HL-60 (cell line): ENCODE results near the gene SERTM1.

Experiments
- DNase-seq, 2 experiments: peaks; one replicate each; pipeline ENCODE4 v3.0.0-alpha.2; 2010 to 2020; ENCODE audit warnings: low read depth in 1 of 2, low spot score in 1 of 2
- H3K27ac ChIP-seq: fragments of 250-450 bp; sonication (Bioruptor Pico); replicated peaks from 2 replicates; pipeline ENCODE4 v1.5.1; 2020; ENCODE audit warnings: mild to moderate bottlenecking, moderate library complexity
- H3K27me3 ChIP-seq: fragments of 250-450 bp; sonication (Bioruptor Pico); 2 replicates; pipeline ENCODE4 v1.5.1; 2021; ENCODE audit warnings: mild to moderate bottlenecking, moderate library complexity; ENCODE audit not compliant: insufficient read depth, poor library complexity, severe bottlenecking
- H3K4me3 ChIP-seq: replicated peaks from 2 replicates; pipeline ENCODE4 v1.5.1; 2011; ENCODE audit warnings: mild to moderate bottlenecking, control low read depth, low read length; ENCODE audit not compliant: insufficient read depth
- GABPA ChIP-seq: IDR thresholded peaks from 2 replicates; pipeline ENCODE4 v1.6.1; 2012; ENCODE audit warnings: low read depth
- POLR2AphosphoS5 ChIP-seq: IDR thresholded peaks from 2 replicates; pipeline ENCODE4 v1.6.1; 2012; ENCODE audit warnings: low read depth
- REST ChIP-seq: IDR thresholded peaks from 2 replicates; pipeline ENCODE4 v1.6.1; 2012; ENCODE audit warnings: low read depth; ENCODE audit not compliant: insufficient replicate concordance
- SPI1 ChIP-seq: IDR thresholded peaks from 2 replicates; pipeline ENCODE4 v1.6.1; 2012; ENCODE audit warnings: low read depth, mild to moderate bottlenecking, borderline replicate concordance
- TF ChIP-seq, protein P1 (sequence below): IDR thresholded peaks from one replicate; pipeline ENCODE4 v1.5.1; 2011; ENCODE audit warnings: low read length, control low read depth, inconsistent platforms; ENCODE audit not compliant: insufficient read depth

Gene SERTM1

GRCh38 chr13:36666477-36667229, 7.2 kb upstream of the SERTM1 start:
- no peak overlapping the region for H3K27ac ChIP-seq
- H3K27me3 ChIP-seq: no peaks in the 10 kb centered on the region
- no peak for DNase-seq
- TF ChIP-seq POLR2AphosphoS5: no peak
- TF ChIP-seq REST: no peak
- TF ChIP-seq GABPA: no peak
- 0 out of 2 replicates have a peak, but pooled peaks have one; percentile 5 for TF ChIP-seq SPI1
- TF ChIP-seq, protein P1, sequence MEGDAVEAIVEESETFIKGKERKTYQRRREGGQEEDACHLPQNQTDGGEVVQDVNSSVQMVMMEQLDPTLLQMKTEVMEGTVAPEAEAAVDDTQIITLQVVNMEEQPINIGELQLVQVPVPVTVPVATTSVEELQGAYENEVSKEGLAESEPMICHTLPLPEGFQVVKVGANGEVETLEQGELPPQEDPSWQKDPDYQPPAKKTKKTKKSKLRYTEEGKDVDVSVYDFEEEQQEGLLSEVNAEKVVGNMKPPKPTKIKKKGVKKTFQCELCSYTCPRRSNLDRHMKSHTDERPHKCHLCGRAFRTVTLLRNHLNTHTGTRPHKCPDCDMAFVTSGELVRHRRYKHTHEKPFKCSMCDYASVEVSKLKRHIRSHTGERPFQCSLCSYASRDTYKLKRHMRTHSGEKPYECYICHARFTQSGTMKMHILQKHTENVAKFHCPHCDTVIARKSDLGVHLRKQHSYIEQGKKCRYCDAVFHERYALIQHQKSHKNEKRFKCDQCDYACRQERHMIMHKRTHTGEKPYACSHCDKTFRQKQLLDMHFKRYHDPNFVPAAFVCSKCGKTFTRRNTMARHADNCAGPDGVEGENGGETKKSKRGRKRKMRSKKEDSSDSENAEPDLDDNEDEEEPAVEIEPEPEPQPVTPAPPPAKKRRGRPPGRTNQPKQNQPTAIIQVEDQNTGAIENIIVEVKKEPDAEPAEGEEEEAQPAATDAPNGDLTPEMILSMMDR: no peak
- no peak overlapping the region for H3K4me3 ChIP-seq

DNA sequence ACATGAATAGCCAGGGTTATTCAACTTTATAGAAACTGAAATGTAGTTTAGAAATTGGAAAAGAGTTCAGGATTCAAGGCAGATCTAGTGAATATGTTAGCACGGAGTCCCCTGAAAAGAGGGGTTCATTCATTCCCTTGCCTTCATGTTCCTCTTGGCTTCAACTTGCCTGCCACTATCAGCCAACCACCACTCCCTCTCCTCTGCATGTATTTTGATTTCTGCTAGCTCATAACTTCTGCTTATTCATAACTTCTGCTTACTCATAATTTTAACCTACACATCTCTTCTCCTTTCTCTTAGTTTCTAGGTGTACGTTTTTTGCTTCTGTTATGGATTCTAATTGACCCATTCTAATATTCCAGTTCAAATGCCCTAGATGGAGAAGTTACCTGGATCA, 5.5 kb upstream of the SERTM1 start:
- Histone ChIP-seq H3K27me3 (peaks cover 6% of the 10 kb centered on the region), H3K27ac (no peak overlapping the region), H3K4me3 (no peak overlapping the region)
- TF ChIP-seq POLR2AphosphoS5: no peak
- TF ChIP-seq GABPA: no peak
- TF ChIP-seq SPI1: no peak; the same call in 1 of the 2 replicates
- TF ChIP-seq, protein P1: no peak
- TF ChIP-seq REST: no peak
- DNase-seq: peak in 1 of 2 experiments; percentile 27

DNA sequence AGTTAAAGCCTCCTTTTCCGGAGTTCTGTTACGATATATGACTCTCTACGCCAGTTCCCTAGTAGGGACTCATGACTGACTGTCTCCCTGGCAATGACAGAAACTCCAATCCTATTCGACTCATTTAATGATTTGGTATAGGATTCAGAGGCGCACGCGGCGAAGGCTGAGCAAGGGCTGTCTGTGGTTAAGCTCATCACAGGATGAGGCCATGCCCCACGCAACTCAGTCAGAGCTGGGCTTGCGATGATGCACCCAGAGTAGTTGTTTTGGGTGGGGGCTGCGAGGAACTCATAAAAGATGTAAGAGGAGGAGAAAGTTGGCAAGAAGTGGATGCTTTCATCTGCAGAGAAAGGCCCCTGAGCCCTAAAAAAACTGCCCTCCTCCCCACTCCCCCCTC, 468 bp upstream of the SERTM1 start:
- Histone ChIP-seq H3K27me3 (peaks cover 39% of the 10 kb centered on the region), H3K27ac (no peak overlapping the region), H3K4me3 (no peak overlapping the region)
- no peak for DNase-seq
- TF ChIP-seq POLR2AphosphoS5 (no peak), REST (no peak), SPI1 (no peak), GABPA (no peak)
- TF ChIP-seq, protein P1: no peak
